Putamen (tissue), 1 donor: ENCODE results near the gene CRBN.

Experiments
- DNase-seq: peaks from one replicate; pipeline ENCODE4 v3.0.0-alpha.2; 2016; ENCODE audit warnings: low spot score

The CRBN gene

DNA sequence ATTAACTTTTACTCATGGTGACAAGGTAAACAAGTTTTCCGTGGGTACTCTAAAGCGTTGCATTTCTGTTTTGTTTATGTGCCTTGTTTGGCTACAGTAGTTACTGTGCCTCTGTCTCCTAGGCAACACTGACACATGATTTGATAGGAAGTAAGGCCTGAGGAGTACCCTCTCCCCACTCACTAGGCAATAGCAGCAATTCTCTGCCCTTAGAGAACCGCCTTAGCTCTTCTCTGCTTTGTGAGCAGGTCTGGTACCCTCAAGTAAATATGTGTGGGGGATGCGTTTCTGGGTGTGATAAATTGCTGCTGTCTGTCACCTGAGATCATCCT is 69.2 kb downstream of the CRBN start, which contains the start of gene IL5RA:
Gene IL5RA (minus strand): TSS at position 76 of the 332 bp plus-strand sequence. CDS start 5,390 bp downstream, outside the sequence.
- DNase-seq, result no peak

DNA sequence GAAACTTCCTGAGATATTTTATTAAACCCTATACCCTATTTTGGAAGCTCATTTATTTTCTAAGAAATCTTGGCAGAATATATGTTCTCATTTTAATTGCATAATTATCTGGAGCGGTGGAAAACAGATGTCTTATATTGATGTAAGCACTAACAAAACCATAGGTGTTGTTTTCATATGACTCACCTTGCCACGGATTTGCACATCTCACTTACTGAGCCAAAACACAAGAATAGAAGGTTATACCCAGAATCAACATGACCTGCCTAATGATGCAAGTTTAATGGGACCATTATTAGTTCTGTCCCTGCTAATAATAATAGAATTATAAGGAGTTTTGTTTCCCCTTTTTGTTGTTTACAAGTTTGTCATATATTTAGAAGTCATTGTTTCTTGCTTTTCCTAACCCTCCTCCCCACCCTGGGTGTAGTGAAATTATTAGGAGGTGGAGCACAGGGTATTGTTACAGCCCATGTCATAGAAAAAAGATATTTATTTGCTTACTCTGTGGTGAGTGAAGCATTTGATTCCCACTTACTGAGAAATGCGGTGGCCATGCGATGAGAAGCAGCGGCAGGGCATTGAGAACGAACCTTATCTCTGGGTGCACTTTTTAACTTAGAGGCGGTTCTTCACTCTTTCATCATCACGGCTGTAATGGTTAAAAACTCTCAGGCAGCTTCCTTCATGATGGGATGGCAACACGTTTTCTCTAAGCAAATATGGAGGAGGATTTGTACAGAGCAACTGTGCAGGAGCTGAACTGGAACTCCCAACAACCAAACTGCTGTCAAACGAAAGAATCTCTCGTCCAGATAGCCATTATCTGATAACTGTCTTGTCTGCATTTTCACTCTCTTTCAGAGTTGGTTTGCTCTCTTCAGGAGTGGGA is 69.8 kb downstream of the CRBN start:
- DNase-seq, result no peak

DNA sequence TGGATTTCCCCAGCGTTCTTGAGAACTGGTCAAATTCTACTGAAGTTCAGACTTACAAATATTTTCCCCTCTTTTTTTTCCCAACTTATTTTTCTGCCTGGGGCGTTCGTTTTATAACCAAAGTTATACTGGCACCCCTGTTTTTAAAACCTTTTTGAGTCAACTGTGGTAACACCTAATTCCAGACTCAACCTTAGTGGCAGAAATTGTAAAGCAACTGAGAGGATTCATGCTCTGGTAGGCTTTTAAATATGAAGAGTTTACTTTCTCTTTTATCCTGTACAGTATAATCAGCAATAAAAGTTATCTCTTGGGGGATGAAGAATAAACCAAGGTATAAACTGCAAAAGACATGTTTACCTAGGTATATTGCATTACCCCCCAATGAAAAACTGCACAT is 71.6 kb downstream of the CRBN start:
- DNase-seq, result no peak

DNA sequence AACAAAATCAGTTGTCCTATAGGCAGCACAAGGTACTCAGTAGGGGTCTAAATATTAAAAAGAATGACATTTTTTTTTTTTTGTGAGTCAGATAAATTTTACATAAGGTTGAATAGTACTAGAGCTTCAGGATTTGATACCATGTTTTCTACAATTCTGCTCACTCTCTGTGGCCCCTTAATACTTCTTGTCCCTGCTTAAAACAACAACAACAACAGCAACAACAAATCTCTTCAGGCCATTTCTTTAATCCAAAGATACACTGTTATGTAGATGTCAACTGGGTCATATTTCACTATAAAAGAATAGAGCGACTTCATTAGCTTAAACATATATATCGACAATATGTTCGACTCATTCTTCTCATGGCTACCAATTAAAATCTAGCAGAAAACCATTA is 72.3 kb downstream of the CRBN start:
- no peak for DNase-seq

DNA sequence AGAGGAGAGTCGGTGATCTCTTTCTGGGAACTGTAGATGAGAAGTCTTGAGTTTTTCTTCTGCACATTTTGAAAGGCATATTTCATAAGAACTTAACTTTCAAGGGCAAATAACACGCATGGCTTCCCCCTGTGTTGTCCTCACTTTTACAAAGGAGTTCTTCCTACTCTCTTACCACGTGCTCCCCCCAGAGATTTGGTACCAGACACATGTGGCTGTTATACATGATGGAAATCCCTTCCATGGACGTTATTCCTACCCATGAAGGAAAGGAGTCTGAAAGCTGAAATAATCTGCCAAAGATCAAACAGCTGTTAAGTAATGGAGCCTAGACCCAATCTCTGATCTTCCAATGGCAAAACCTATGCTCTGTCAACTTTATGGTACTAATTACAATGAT is 73.7 kb downstream of the CRBN start:
- no peak for DNase-seq

DNA sequence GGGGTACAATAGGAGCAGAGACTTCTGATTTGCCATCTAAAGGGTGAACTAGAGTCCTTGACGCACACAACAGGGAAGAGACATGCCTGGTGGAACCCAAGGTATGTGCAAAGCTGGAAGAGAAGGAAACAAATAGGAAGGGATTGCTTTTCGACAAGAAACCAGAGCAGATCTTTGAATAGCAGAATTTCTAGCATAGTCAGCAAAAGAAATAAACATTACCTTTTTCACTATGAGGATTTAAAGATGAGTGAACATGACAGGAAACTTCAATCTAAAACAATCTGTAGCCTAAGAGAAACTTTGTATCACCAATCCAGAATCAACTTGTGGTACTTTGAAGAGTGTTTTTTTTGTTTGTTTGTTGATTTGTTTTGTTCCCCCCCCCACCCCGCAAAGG is 74.2 kb downstream of the CRBN start:
- no peak for DNase-seq

DNA sequence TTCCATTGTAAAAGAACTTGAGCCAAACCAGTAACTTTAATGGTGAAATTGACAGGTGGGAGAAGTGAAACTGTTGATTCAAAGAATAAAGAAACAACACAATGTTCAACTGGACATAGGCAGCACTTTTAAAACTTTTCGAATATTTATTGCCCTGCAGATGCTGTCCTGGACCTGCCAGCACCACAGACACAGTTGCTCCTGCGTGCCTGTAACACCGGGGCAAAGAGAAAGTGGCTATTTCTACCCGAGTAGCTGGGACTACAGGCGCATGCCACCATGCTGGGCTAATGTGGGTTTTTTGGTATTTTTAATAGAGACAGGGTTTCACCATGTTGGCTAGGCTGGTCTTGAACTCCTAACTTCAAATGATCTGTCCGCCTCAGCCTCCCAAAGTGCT is 76.7 kb downstream of the CRBN start:
- no peak for DNase-seq

DNA sequence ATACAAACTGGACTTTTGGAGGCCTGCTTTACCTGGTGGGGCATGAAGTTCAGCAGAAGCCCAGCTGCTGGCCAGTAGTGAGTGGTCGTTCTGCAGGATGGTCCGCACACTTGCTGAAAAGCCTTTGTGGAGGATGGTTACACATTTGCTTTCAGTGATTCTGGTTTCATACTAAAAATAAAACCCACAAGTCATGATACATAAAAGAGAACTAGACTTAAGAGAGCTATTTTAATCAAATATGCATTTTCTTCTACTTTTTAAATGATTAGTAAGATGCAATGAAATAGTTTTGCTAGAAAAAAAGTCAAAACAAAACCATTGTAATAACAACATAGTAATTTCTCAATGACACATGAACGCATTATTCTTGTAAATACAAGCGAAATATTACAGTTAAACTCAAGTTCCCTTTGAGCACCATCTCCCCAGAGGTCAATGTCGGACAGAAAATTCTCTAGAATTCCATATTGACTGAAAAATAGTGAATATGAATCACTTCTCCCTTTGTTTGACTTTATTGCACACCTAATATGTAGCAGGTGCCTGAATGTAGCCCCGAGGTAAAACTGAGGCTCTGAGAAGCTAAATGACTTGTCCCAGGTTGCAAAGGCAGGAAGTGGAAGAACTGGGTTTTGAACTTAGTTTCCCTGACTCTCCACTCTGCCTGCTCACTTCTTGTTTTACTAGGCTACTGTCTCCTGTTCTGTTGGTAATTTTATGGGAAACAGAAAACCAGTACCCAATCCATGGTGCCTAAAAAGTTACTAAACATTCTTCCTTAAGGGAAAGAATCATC is 77.6 kb downstream of the CRBN start:
- no peak for DNase-seq
